ENCODE data around the gene AKR7A2. TPM values are rescaled to one million over a fixed set of nuclear protein-coding genes. Genes with fewer than 3 reads are reported as not detected.

The AKR7A2 gene
- total RNA-seq, 4 donors from 2014 or later: 25.6 to 100 (median 76.4) TPM

- TF ChIP-seq CTCF (IDR thresholded peaks at IDR 0.05; ENCODE audit: low read depth): no peak
Observed at GRCh38 chr1:19329611-19330010, 17.7 kb upstream of the AKR7A2 start.

- no peak for TF ChIP-seq CTCF (IDR thresholded peaks at IDR 0.05; ENCODE audit: low read depth)
Observed at GRCh38 chr1:19329188-19329587, 17.2 kb upstream of the AKR7A2 start.

GRCh38 chr1:19328486-19328885 is 16.5 kb upstream of the AKR7A2 start:
- TF ChIP-seq CTCF (IDR thresholded peaks at IDR 0.05; ENCODE audit: low read depth): no peak

GRCh38 chr1:19327736-19328135 is 15.8 kb upstream of the AKR7A2 start:
- TF ChIP-seq CTCF (IDR thresholded peaks at IDR 0.05; ENCODE audit: low read depth): no peak

- no peak for TF ChIP-seq CTCF (IDR thresholded peaks at IDR 0.05; ENCODE audit: low read depth)
Observed at GRCh38 chr1:19327301-19327700, 15.4 kb upstream of the AKR7A2 start.

GRCh38 chr1:19326748-19327065 is 14.8 kb upstream of the AKR7A2 start:
- TF ChIP-seq CTCF (IDR thresholded peaks at IDR 0.05; ENCODE audit: low read depth): no peak

- TF ChIP-seq CTCF (IDR thresholded peaks at IDR 0.05; ENCODE audit: low read depth): no peak
Observed at GRCh38 chr1:19325958-19326747, 14.2 kb upstream of the AKR7A2 start.
